ENCODE data around the gene DUSP8.

DUSP8 gene

DNA sequence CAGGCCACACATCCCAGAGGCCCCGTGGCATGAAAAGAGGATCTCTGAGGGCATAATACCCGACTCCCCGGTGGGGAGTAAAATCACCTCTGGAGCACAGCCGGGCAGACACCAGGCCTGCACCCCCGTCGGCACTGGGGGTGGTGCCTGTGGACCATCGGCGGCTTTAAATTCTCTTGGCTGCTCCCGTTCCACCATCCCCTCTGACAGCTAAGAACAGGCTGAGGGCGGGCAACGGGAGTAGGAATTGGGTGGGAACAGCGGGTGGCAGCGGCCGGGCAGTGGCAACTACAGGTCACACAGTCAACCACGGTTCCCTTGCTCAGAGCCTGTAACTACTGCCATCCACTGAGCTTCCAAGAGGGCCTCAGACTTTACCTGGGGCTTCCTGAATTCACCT lies 45.3 kb downstream of the DUSP8 start:
- no peak for TF ChIP-seq CTCF (IDR thresholded peaks at IDR 0.05; ENCODE audit: insufficient read depth, low read length, missing control alignments)
- ChIA-PET POLR2A (no interaction called here), CTCF (interaction anchor here (1.7 to 5.8 kb wide), 2 partner anchors 12 to 48 kb away, joined by 5 to 40 read pairs; no protein-coding TSS in a partner anchor)
- no peak overlapping the region for H3K4me3 ChIP-seq (ENCODE audit: low read depth, low read length)
- no peak for DNase-seq (ENCODE audit: low read depth, low spot score)

GRCh38 chr11:1523779-1524178 lies 48.3 kb downstream of the DUSP8 start:
- CTCF ChIA-PET: interaction anchor here (1.0 to 5.8 kb wide), 2 partner anchors 9 to 51 kb away, joined by 3 to 40 read pairs; no protein-coding TSS in a partner anchor

DNA sequence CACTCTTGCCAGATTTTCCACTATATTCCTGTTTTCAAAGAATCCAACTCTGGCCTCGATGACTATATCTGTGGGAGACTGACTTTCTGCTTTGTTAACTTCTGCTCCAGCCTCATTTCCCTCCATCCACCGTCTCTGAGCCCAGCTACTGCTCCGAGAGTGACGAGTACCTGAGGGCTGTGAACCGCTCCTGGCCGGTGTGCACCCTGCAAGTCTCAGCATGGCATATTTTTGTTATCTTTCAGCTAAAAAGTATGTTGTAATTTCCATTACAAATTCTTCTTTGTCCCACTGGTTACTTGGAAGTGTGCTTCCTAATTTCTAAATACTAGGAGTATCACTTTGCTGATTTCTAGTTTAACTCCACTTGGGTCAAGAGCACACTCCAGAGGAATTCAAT lies 49.0 kb downstream of the DUSP8 start:
- CTCF ChIA-PET: interaction anchor here (5.8 kb wide), 1 partner anchor 8 kb away, joined by 40 read pairs; no protein-coding TSS in a partner anchor
- no peak for DNase-seq (ENCODE audit: low read depth, low spot score)
- no peak for TF ChIP-seq CTCF (IDR thresholded peaks at IDR 0.05; ENCODE audit: insufficient read depth, low read length, missing control alignments)
- no peak overlapping the region for H3K4me3 ChIP-seq (ENCODE audit: low read depth, low read length)
- POLR2A ChIA-PET: no interaction called here

More at GRCh38 chr11:1523779-1524178, 48.3 kb downstream of the DUSP8 start:
- TF ChIP-seq CTCF (IDR thresholded peaks at IDR 0.05; ENCODE audit: insufficient read depth, low read length, missing control alignments): no peak
- POLR2A ChIA-PET: no interaction called here
- H3K4me3 ChIP-seq (ENCODE audit: low read depth, low read length): no peak overlapping the region
- DNase-seq (ENCODE audit: low read depth, low spot score): no peak

- ChIA-PET POLR2A (no interaction called here), CTCF (interaction anchor here (0.8 to 1.1 kb wide), 2 partner anchors 10 to 51 kb away, joined by 3 to 4 read pairs; no protein-coding TSS in a partner anchor)
- no peak for TF ChIP-seq CTCF (IDR thresholded peaks at IDR 0.05; ENCODE audit: insufficient read depth, low read length, missing control alignments)
- no peak overlapping the region for H3K4me3 ChIP-seq (ENCODE audit: low read depth, low read length)
- DNase-seq (ENCODE audit: low read depth, low spot score): no peak
Observed at GRCh38 chr11:1522081-1522424, 50.0 kb downstream of the DUSP8 start.

GRCh38 chr11:1521382-1522080 lies 50.5 kb downstream of the DUSP8 start:
- CTCF ChIA-PET: interaction anchor here (0.8 to 1.1 kb wide), 2 partner anchors 11 to 52 kb away, joined by 3 to 4 read pairs; no protein-coding TSS in a partner anchor
- POLR2A ChIA-PET: no interaction called here

More at GRCh38 chr11:1521382-1522080, 50.5 kb downstream of the DUSP8 start:
- no peak for DNase-seq (ENCODE audit: low read depth, low spot score)
- no peak for TF ChIP-seq CTCF (IDR thresholded peaks at IDR 0.05; ENCODE audit: insufficient read depth, low read length, missing control alignments)
- H3K4me3 ChIP-seq (ENCODE audit: low read depth, low read length): no peak overlapping the region

All from AG04449 (cell line).